Epithelial cell of proximal tubule (primary cell): ENCODE measurements around the gene SMARCA5. TPM values are rescaled to one million over a fixed set of nuclear protein-coding genes. Genes with fewer than 3 reads are reported as not detected.

Experiments used
- DNase-seq: peaks from one replicate; pipeline ENCODE4 v3.0.0-alpha.2; 2011; ENCODE audit warnings: low read depth
- H3K4me3 ChIP-seq: 2 replicates; pipeline ENCODE4 v1.5.1; 2011; ENCODE audit warnings: low read depth, mild to moderate bottlenecking, low read length
- CTCF ChIP-seq: conservative IDR thresholded peaks from 2 replicates; pipeline ENCODE4 v1.5.1; 2012; ENCODE audit warnings: low read depth, mild to moderate bottlenecking, low read length
- total RNA-seq: library from RNA; depleted of rRNA; stranded (reverse); fragments of >200 nt; gene quantifications from 2 replicates; pipeline ENCODE4 v1.2.3, GENCODE V29; 2015

SMARCA5 gene
- total RNA-seq, 1 donor from 2014 or later = 39.5 TPM

GRCh38 chr4:143558286-143558685 is 44.8 kb downstream of the SMARCA5 start:
- DNase-seq = no peak
- TF ChIP-seq CTCF = no peak
- no peak overlapping the region for H3K4me3 ChIP-seq

GRCh38 chr4:143558823-143559756 is 45.6 kb downstream of the SMARCA5 start:
- peak overlapping the region; percentile 77 for H3K4me3 ChIP-seq
- DNase-seq = peak; percentile 40
- peak; percentile 68 for TF ChIP-seq CTCF

GRCh38 chr4:143559757-143560147 is 46.2 kb downstream of the SMARCA5 start:
- peak; percentile 13 for TF ChIP-seq CTCF
- peak overlapping the region; percentile 77 for H3K4me3 ChIP-seq
- DNase-seq = no peak

GRCh38 chr4:143564472-143564871 is 51.0 kb downstream of the SMARCA5 start:
- no peak for TF ChIP-seq CTCF
- H3K4me3 ChIP-seq = no peak overlapping the region
- DNase-seq = no peak

- DNase-seq = no peak
- no peak for TF ChIP-seq CTCF
- no peak overlapping the region for H3K4me3 ChIP-seq
Observed at GRCh38 chr4:143575331-143575730, 61.8 kb downstream of the SMARCA5 start.

- no peak for DNase-seq
- no peak overlapping the region for H3K4me3 ChIP-seq
- no peak for TF ChIP-seq CTCF
Observed at GRCh38 chr4:143581331-143581946, 67.9 kb downstream of the SMARCA5 start.
